ENCODE data around the gene TOM1. TPM values are rescaled to one million over a fixed set of nuclear protein-coding genes. Genes with fewer than 3 reads are reported as not detected.

Gene TOM1
- total RNA-seq, 1 donor from 2014 or later, result 38.2 TPM

GRCh38 chr22:35367331-35367886, 67.7 kb downstream of the TOM1 start:
- no peak for DNase-seq (ENCODE audit: low spot score, unreplicated experiment)
- Mint-ChIP-seq H3K27ac (peak overlapping the region; percentile 21), H3K36me3 (ENCODE audit: insufficient read depth) (peaks cover 2% of the 10 kb centered on the region), H3K9me3 (ENCODE audit: low read depth) (no peaks in the 10 kb centered on the region), H3K27me3 (no peaks in the 10 kb centered on the region), H3K4me1 (ENCODE audit: low read depth) (peaks cover 18% of the 10 kb centered on the region), H3K4me3 (ENCODE audit: low read depth) (no peak overlapping the region)
- TF ChIP-seq CTCF (IDR thresholded peaks at IDR 0.05; ENCODE audit: unreplicated experiment), result no peak

GRCh38 chr22:35368386-35368785, 68.7 kb downstream of the TOM1 start:
- Mint-ChIP-seq H3K4me1 (ENCODE audit: low read depth) (peaks cover 18% of the 10 kb centered on the region), H3K9me3 (ENCODE audit: low read depth) (no peaks in the 10 kb centered on the region), H3K27ac (no peak overlapping the region), H3K4me3 (ENCODE audit: low read depth) (no peak overlapping the region), H3K27me3 (no peaks in the 10 kb centered on the region), H3K36me3 (ENCODE audit: insufficient read depth) (peaks cover 2% of the 10 kb centered on the region)
- TF ChIP-seq CTCF (IDR thresholded peaks at IDR 0.05; ENCODE audit: unreplicated experiment), result no peak
- no peak for DNase-seq (ENCODE audit: low spot score, unreplicated experiment)

- Mint-ChIP-seq H3K9me3 (ENCODE audit: low read depth) (no peaks in the 10 kb centered on the region), H3K4me1 (ENCODE audit: low read depth) (peaks cover 20% of the 10 kb centered on the region)
Observed at GRCh38 chr22:35369996-35370395, 70.3 kb downstream of the TOM1 start.

GRCh38 chr22:35373781-35374180, 74.1 kb downstream of the TOM1 start:
- H3K4me3 Mint-ChIP-seq (ENCODE audit: low read depth), result no peak overlapping the region
- peak overlapping the region; percentile 19 for H3K27ac Mint-ChIP-seq

More at GRCh38 chr22:35369996-35370395, 70.3 kb downstream of the TOM1 start:
- Mint-ChIP-seq H3K36me3 (ENCODE audit: insufficient read depth) (peaks cover 2% of the 10 kb centered on the region), H3K27ac (no peak overlapping the region), H3K4me3 (ENCODE audit: low read depth) (no peak overlapping the region), H3K27me3 (no peaks in the 10 kb centered on the region)
- TF ChIP-seq CTCF (IDR thresholded peaks at IDR 0.05; ENCODE audit: unreplicated experiment), result no peak
- no peak for DNase-seq (ENCODE audit: low spot score, unreplicated experiment)

GRCh38 chr22:35375031-35375430, 75.3 kb downstream of the TOM1 start:
- DNase-seq (ENCODE audit: low spot score, unreplicated experiment), result no peak
- H3K4me1 Mint-ChIP-seq (ENCODE audit: low read depth), result peaks cover 42% of the 10 kb centered on the region
- no peak overlapping the region for H3K27ac Mint-ChIP-seq
- H3K36me3 Mint-ChIP-seq (ENCODE audit: insufficient read depth), result peaks cover 2% of the 10 kb centered on the region
- TF ChIP-seq CTCF (IDR thresholded peaks at IDR 0.05; ENCODE audit: unreplicated experiment), result no peak
- H3K9me3 Mint-ChIP-seq (ENCODE audit: low read depth), result no peaks in the 10 kb centered on the region
- H3K27me3 Mint-ChIP-seq, result no peaks in the 10 kb centered on the region
- H3K4me3 Mint-ChIP-seq (ENCODE audit: low read depth), result no peak overlapping the region

More at GRCh38 chr22:35373781-35374180, 74.1 kb downstream of the TOM1 start:
- no peak for TF ChIP-seq CTCF (IDR thresholded peaks at IDR 0.05; ENCODE audit: unreplicated experiment)
- no peaks in the 10 kb centered on the region for H3K9me3 Mint-ChIP-seq (ENCODE audit: low read depth)
- no peak for DNase-seq (ENCODE audit: low spot score, unreplicated experiment)
- peaks cover 2% of the 10 kb centered on the region for H3K36me3 Mint-ChIP-seq (ENCODE audit: insufficient read depth)
- H3K27me3 Mint-ChIP-seq, result no peaks in the 10 kb centered on the region
- peaks cover 33% of the 10 kb centered on the region for H3K4me1 Mint-ChIP-seq (ENCODE audit: low read depth)

Measured in progenitor cell of endocrine pancreas (in vitro differentiated cells).